HG03280 (cell line): ENCODE measurements around the gene BORCS8.
A peak's percentile ranks its signal among the peaks of the same experiment; 100 is the strongest.
"Not testable (repeated sequence)": the region's sequence is repeated elsewhere in the genome, so short reads cannot be mapped to it uniquely, and the experiment has no call there.

Source experiments
- ATAC-seq: cut with Tn5 transposase; IDR thresholded peaks from one replicate; pipeline ENCODE4 v1.9.1; 2021; ENCODE audit warnings: mild to moderate bottlenecking, moderate library complexity; ENCODE audit not compliant: unreplicated experiment

Gene BORCS8

GRCh38 chr19:19192078-19192882, at the start of gene BORCS8, which contains the start of gene RFXANK:
Gene BORCS8, minus strand, starts transcription at chr19:19192152. Its CDS starts 35 bp downstream, at chr19:19192117.
Gene RFXANK, plus strand, starts transcription at chr19:19192258. Its CDS starts 1,689 bp downstream, at chr19:19193947.
- ATAC-seq = peak; percentile 86

- no peak for ATAC-seq
Measured at GRCh38 chr19:19240476-19240875, 48.5 kb upstream of the BORCS8 start.

GRCh38 chr19:19239675-19240074, 47.7 kb upstream of the BORCS8 start:
- no peak for ATAC-seq

GRCh38 chr19:19238126-19238894, 46.4 kb upstream of the BORCS8 start:
- ATAC-seq = no peak

GRCh38 chr19:19236173-19236572, 44.2 kb upstream of the BORCS8 start:
- no peak for ATAC-seq

- ATAC-seq = no peak
Measured at GRCh38 chr19:19234220-19234816, 42.4 kb upstream of the BORCS8 start.

- no peak for ATAC-seq
Measured at GRCh38 chr19:19232261-19232721, 40.3 kb upstream of the BORCS8 start.

- ATAC-seq = no peak
Measured at GRCh38 chr19:19230999-19231398, 39.0 kb upstream of the BORCS8 start.

- ATAC-seq = no peak
Measured at GRCh38 chr19:19229701-19230100, 37.7 kb upstream of the BORCS8 start.

- no peak for ATAC-seq
Measured at GRCh38 chr19:19227217-19227616, 35.3 kb upstream of the BORCS8 start.

- no peak for ATAC-seq
Measured at GRCh38 chr19:19226663-19227062, 34.7 kb upstream of the BORCS8 start.

GRCh38 chr19:19226204-19226603, 34.3 kb upstream of the BORCS8 start:
- ATAC-seq = no peak

GRCh38 chr19:19224852-19225494, 33.0 kb upstream of the BORCS8 start:
- ATAC-seq = no peak

GRCh38 chr19:19224150-19224851, 32.3 kb upstream of the BORCS8 start:
- no peak for ATAC-seq

- no peak for ATAC-seq
Measured at GRCh38 chr19:19223636-19224035, 31.7 kb upstream of the BORCS8 start.

- no peak for ATAC-seq
Measured at GRCh38 chr19:19223060-19223459, 31.1 kb upstream of the BORCS8 start.

GRCh38 chr19:19221000-19221399, 29.0 kb upstream of the BORCS8 start:
- not testable (repeated sequence) for ATAC-seq

GRCh38 chr19:19218911-19219310, 27.0 kb upstream of the BORCS8 start:
- ATAC-seq = no peak

- ATAC-seq = no peak
Measured at GRCh38 chr19:19217099-19217498, 25.1 kb upstream of the BORCS8 start.

- ATAC-seq = no peak
Measured at GRCh38 chr19:19215792-19216191, 23.8 kb upstream of the BORCS8 start.
